GM12878 (cell line): ENCODE data around the gene CHCHD6. TPM values are rescaled to one million over a fixed set of nuclear protein-coding genes. Genes with fewer than 3 reads are reported as not detected.

Source experiments
- ATAC-seq: fragments of 200-7000 bp; cut with Tn5 transposase; 3 replicates; pipeline ENCODE4 v1.9.1; 2020; ENCODE audit warnings: mild to moderate bottlenecking, moderate library complexity
- BruUV-seq: library from RNA; stranded (reverse); fragments of 400-500 nt; replicated peaks from 2 replicates; lab custom pipeline; 2021; lab: Mats Ljungman, UMichigan
- CTCF ChIA-PET: fragments of 300-600 bp; sonication (Branson Sonifier 250); formaldehyde crosslinking; extraction: SDS; loops from one replicate; lab custom pipeline; 2021; ENCODE audit warnings: inconsistent platforms; lab: Yijun Ruan, JAX
- POLR2A ChIA-PET: fragments of 350-600 bp; formaldehyde crosslinking; extraction: SDS; loops from one replicate; lab custom pipeline; 2021; ENCODE audit warnings: inconsistent platforms; lab: Charles Lee
- RAD21 ChIA-PET: fragments of 300-600 bp; sonication (Branson Sonifier 250); formaldehyde crosslinking; loops from one replicate; lab custom pipeline; 2023; ENCODE audit warnings: antibody characterized with exemption; ENCODE audit not compliant: unreplicated experiment; lab: Charles Lee
- SMC1A ChIA-PET: fragments of 300-600 bp; sonication (Branson Sonifier 250); formaldehyde crosslinking; loops from one replicate; lab custom pipeline; 2023; ENCODE audit not compliant: unreplicated experiment, uncharacterized antibody; lab: Charles Lee
- DNase-seq: peaks from one replicate; pipeline ENCODE4 v3.0.0-alpha.2; 2011; ENCODE audit warnings: low read depth, low spot score
- FAIRE-seq: peaks from 3 replicates; lab custom pipeline; 2011; peaks lifted over from hg19 to GRCh38; lab: Jason Lieb, UNC
- H2AFZ ChIP-seq: 2 replicates; pipeline ENCODE4 v1.6.0; 2011; ENCODE audit warnings: low read depth, low read length, control low read depth; ENCODE audit not compliant: control insufficient read depth
- H3K27ac ChIP-seq: 2 replicates; pipeline ENCODE4 v1.5.1; 2011; ENCODE audit warnings: control low read depth; ENCODE audit not compliant: control insufficient read depth, insufficient read depth
- H3K27me3 ChIP-seq, 2 experiments: replicated peaks in 1 of 2; 2 replicates each; pipeline versions ENCODE4 v1.6.0 to v1.6.1; 2011; ENCODE audit warnings: low read length in 1 of 2; ENCODE audit not compliant: control insufficient read depth in 2 of 2, insufficient read depth in 2 of 2
- H3K36me3 ChIP-seq, 2 experiments: 2 replicates each; pipeline ENCODE4 v1.5.1; 2011; ENCODE audit warnings: low read length in 1 of 2; ENCODE audit not compliant: control insufficient read depth in 2 of 2, insufficient read depth in 2 of 2
- H3K4me1 ChIP-seq: 2 replicates; pipeline ENCODE4 v1.6.1; 2011; ENCODE audit warnings: mild to moderate bottlenecking, low read length, moderate library complexity, mixed read lengths; ENCODE audit not compliant: control insufficient read depth, insufficient read depth
- H3K4me2 ChIP-seq: 2 replicates; pipeline ENCODE4 v1.6.0; 2011; ENCODE audit warnings: control low read depth; ENCODE audit not compliant: control insufficient read depth, insufficient read depth
- H3K4me3 ChIP-seq: fragments of 200-600 bp; sonication (generic); 2 replicates; pipeline ENCODE4 v1.5.1; 2016
- H3K79me2 ChIP-seq: 2 replicates; pipeline ENCODE4 v1.6.0; 2011; ENCODE audit warnings: low read length; ENCODE audit not compliant: control insufficient read depth, insufficient read depth
- H3K9ac ChIP-seq: 2 replicates; pipeline ENCODE4 v1.8.0; 2011; ENCODE audit warnings: low read length, control low read depth, mixed read lengths; ENCODE audit not compliant: control insufficient read depth, insufficient read depth
- H3K9me3 ChIP-seq: replicated peaks from 3 replicates; pipeline ENCODE4 v1.5.1; 2011; ENCODE audit warnings: mild to moderate bottlenecking, low read length; ENCODE audit not compliant: control insufficient read depth, insufficient read depth
- H4K20me1 ChIP-seq: 2 replicates; pipeline ENCODE4 v1.6.0; 2011; ENCODE audit not compliant: control insufficient read depth, insufficient read depth
- ASH2L ChIP-seq: fragments of 300-600, 200-600 bp; sonication (generic); IDR thresholded peaks from 2 replicates; pipeline ENCODE4 v1.6.1; 2017; ENCODE audit warnings: low read depth, mild to moderate bottlenecking, borderline replicate concordance
- CBX3 ChIP-seq: fragments of 200-600 bp; sonication (generic); IDR thresholded peaks from 2 replicates; pipeline ENCODE4 v1.6.1; 2016; ENCODE audit warnings: low read depth, borderline replicate concordance
- EZH2 ChIP-seq: IDR thresholded peaks from 2 replicates; pipeline ENCODE4 v1.6.1; 2012; ENCODE audit warnings: low read depth, mild to moderate bottlenecking, control low read depth, inconsistent platforms, low read length, borderline replicate concordance; ENCODE audit not compliant: control insufficient read depth
- FOXK2 ChIP-seq: fragments of 450-650 bp; IDR thresholded peaks from 2 replicates; pipeline ENCODE4 v1.6.1; 2017; ENCODE audit warnings: mild to moderate bottlenecking, moderate library complexity
- HDAC6 ChIP-seq: fragments of 200-600 bp; sonication (generic); IDR thresholded peaks from one replicate; pipeline ENCODE4 v1.8.0; 2017; ENCODE audit warnings: antibody characterized with exemption; ENCODE audit not compliant: unreplicated experiment
- KAT2A ChIP-seq: conservative IDR thresholded peaks from 2 replicates; pipeline ENCODE4 v1.6.1; 2011; ENCODE audit warnings: low read depth, low read length; ENCODE audit not compliant: control insufficient read depth
- MTA2 ChIP-seq: fragments of 450-650 bp; IDR thresholded peaks from 2 replicates; pipeline ENCODE4 v1.6.1; 2016; ENCODE audit warnings: low read depth, mild to moderate bottlenecking, moderate library complexity
- MYC ChIP-seq: IDR thresholded peaks from 2 replicates; pipeline ENCODE4 v1.6.1; 2011; ENCODE audit warnings: mild to moderate bottlenecking, low read length, moderate library complexity, inconsistent platforms; ENCODE audit not compliant: insufficient read depth, insufficient replicate concordance, insufficient read length, severe bottlenecking
- NFYA ChIP-seq: IDR thresholded peaks from 2 replicates; pipeline ENCODE4 v1.6.1; 2011; ENCODE audit warnings: low read depth, mild to moderate bottlenecking, low read length, improper control_type of control experiment, borderline replicate concordance
- POU2F2 ChIP-seq: IDR thresholded peaks from 3 replicates; pipeline ENCODE4 v1.6.1; 2011; ENCODE audit warnings: low read depth, mild to moderate bottlenecking, low read length, borderline replicate concordance
- SP1 ChIP-seq: IDR thresholded peaks from one replicate; pipeline ENCODE4 v1.6.1; 2011; ENCODE audit warnings: low read depth, low read length
- TAF1 ChIP-seq: IDR thresholded peaks from 2 replicates; pipeline ENCODE4 v1.6.1; 2011; ENCODE audit warnings: mild to moderate bottlenecking, low read depth, low read length, borderline replicate concordance
- WRNIP1 ChIP-seq: IDR thresholded peaks from 2 replicates; pipeline ENCODE4 v1.6.1; 2011; ENCODE audit warnings: low read depth, low read length, improper control_type of control experiment, borderline replicate concordance
- WGBS: methylation state at CpG from one replicate; pipeline ENCODE4 v1.1.6; 2016; ENCODE audit warnings: low lambda C conversion rate; ENCODE audit not compliant: insufficient replicate concordance, insufficient coverage; ENCODE audit errors: missing lambda C conversion rate; 5-methylcytosine and 5-hydroxymethylcytosine counted together
- in situ Hi-C: fragments of 300-500 bp; cut with MboI; formaldehyde crosslinking; loops from 9 replicates; pipeline ENCODE4 v1.14.3; 2018; ENCODE audit warnings: mixed read lengths
- intact Hi-C: fragments of 100-400 bp; cut with micrococcal nuclease; formaldehyde crosslinking; loops from one replicate; pipeline ENCODE4 v1.14.2; 2022; ENCODE audit not compliant: unreplicated experiment
- polyA plus RNA-seq, 11 experiments: library from polyadenylated mRNA; depleted of rRNA in 4 of 11; unstranded in 6 of 11; stranded (reverse) in 5 of 11; fragments of >200 nt; fragmentation: Nextera tagmentation in 4 of 11; fragmentation: Illumina TruSeq in 1 of 11; extraction: Ambion mirVana in 4 of 11; extraction: Trizol in 1 of 11; gene quantifications; 1 replicate in 1 of 11; 2 replicates in 10 of 11; pipeline versions ENCODE4 v1.2.1 to v1.2.3, GENCODE V29; 2011 to 2016; ENCODE audit warnings: inconsistent platforms in 2 of 11, missing spikeins in 2 of 11, low read depth in 1 of 11
- total RNA-seq, 4 experiments: library from RNA; depleted of rRNA in 3 of 4; stranded (reverse); fragments of >200 nt in 3 of 4; fragmentation: Illumina TruSeq in 1 of 4; extraction: Trizol in 1 of 4; gene quantifications; 2 replicates each; pipeline versions ENCODE4 v1.2.1 to v1.2.3, GENCODE V29; 2013 to 2021
- TF ChIP-seq, protein P1 (sequence below): fragments of 150-350 bp; IDR thresholded peaks from 2 replicates; pipeline ENCODE4 v1.6.1; 2016; ENCODE audit warnings: low read depth, low read length
- TF ChIP-seq, protein P2 (sequence below): fragments of 450-650 bp; IDR thresholded peaks from 2 replicates; pipeline ENCODE4 v1.6.1; 2017; ENCODE audit warnings: mild to moderate bottlenecking
- TF ChIP-seq, protein P3 (sequence below): fragments of 150-350 bp; IDR thresholded peaks from 2 replicates; pipeline ENCODE4 v1.6.1; 2014; ENCODE audit warnings: mild to moderate bottlenecking, low read depth, low read length

Gene CHCHD6
- total and polyA plus RNA-seq, 10 of the 15 experiments (the other 5 are each of a cell fraction or from before 2014, with no cell fraction given): 2.7 to 16.7 (median 12.3) TPM

DNA sequence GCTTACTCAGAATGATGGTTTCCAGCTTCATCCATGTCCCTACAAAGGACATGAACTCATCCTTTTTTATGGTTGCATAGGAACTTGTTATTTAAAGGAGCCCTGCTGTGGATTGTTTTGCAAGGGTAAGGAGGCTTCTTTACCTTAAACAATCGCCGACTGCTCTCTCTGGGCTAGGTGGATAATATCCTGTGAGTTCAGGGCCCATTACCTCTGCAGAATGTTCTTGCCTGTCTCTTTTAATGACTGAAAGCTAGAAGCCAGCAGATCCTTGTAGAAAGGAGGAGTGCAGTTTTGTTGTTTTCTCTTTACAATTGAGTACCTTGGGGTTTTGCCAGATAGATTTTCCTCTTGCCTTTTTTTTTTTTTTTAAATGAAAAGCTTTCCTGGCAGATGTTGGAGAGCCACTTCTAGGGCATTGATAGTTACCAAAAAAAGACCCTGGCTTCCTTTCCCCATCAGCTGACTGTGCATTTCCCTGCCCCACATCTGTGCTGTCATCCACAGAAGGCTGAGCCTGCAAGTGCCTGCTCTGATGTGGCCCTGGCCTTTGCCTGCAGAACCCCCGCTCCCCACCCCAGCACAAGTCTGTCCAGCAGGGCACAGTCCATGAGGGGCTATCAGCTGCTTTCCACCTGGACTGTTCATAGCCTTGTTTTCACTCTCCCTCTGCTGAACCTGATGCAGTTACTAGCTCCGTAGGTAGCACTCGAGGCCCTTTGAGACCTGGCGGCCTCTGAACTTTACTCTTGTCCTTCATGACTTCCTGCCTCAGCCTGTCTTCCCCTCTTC is 113.1 kb downstream of the CHCHD6 start:
- ChIA-PET SMC1A (interaction anchor here (1.1 kb wide), 1 partner anchor 27 kb away, joined by 4 read pairs; no protein-coding TSS in a partner anchor), CTCF (interaction anchor here (0.6 kb wide), 1 partner anchor 662 kb away, joined by 3 read pairs; no protein-coding TSS in a partner anchor), POLR2A (no interaction called here)
- Histone ChIP-seq H3K36me3 (no peaks in the 10 kb centered on the region), H3K4me3 (no peak overlapping the region), H3K27me3 (no peaks in the 10 kb centered on the region)
- TF ChIP-seq CBX3: no peak
- no peak for TF ChIP-seq SP1
- TF ChIP-seq POU2F2: no peak
- no peak for TF ChIP-seq ASH2L
- no peak for TF ChIP-seq MTA2
- no peak for TF ChIP-seq HDAC6
- no peak for TF ChIP-seq WRNIP1
- TF ChIP-seq, protein P1, sequence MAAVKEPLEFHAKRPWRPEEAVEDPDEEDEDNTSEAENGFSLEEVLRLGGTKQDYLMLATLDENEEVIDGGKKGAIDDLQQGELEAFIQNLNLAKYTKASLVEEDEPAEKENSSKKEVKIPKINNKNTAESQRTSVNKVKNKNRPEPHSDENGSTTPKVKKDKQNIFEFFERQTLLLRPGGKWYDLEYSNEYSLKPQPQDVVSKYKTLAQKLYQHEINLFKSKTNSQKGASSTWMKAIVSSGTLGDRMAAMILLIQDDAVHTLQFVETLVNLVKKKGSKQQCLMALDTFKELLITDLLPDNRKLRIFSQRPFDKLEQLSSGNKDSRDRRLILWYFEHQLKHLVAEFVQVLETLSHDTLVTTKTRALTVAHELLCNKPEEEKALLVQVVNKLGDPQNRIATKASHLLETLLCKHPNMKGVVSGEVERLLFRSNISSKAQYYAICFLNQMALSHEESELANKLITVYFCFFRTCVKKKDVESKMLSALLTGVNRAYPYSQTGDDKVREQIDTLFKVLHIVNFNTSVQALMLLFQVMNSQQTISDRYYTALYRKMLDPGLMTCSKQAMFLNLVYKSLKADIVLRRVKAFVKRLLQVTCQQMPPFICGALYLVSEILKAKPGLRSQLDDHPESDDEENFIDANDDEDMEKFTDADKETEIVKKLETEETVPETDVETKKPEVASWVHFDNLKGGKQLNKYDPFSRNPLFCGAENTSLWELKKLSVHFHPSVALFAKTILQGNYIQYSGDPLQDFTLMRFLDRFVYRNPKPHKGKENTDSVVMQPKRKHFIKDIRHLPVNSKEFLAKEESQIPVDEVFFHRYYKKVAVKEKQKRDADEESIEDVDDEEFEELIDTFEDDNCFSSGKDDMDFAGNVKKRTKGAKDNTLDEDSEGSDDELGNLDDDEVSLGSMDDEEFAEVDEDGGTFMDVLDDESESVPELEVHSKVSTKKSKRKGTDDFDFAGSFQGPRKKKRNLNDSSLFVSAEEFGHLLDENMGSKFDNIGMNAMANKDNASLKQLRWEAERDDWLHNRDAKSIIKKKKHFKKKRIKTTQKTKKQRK: no peak
- TF ChIP-seq KAT2A: no peak
- TF ChIP-seq MYC: no peak
- no peak for TF ChIP-seq EZH2
- no peak for TF ChIP-seq TAF1
- no peak for TF ChIP-seq NFYA
- TF ChIP-seq, protein P2, sequence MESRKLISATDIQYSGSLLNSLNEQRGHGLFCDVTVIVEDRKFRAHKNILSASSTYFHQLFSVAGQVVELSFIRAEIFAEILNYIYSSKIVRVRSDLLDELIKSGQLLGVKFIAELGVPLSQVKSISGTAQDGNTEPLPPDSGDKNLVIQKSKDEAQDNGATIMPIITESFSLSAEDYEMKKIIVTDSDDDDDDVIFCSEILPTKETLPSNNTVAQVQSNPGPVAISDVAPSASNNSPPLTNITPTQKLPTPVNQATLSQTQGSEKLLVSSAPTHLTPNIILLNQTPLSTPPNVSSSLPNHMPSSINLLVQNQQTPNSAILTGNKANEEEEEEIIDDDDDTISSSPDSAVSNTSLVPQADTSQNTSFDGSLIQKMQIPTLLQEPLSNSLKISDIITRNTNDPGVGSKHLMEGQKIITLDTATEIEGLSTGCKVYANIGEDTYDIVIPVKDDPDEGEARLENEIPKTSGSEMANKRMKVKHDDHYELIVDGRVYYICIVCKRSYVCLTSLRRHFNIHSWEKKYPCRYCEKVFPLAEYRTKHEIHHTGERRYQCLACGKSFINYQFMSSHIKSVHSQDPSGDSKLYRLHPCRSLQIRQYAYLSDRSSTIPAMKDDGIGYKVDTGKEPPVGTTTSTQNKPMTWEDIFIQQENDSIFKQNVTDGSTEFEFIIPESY: no peak
- TF ChIP-seq FOXK2: no peak
- TF ChIP-seq, protein P3, sequence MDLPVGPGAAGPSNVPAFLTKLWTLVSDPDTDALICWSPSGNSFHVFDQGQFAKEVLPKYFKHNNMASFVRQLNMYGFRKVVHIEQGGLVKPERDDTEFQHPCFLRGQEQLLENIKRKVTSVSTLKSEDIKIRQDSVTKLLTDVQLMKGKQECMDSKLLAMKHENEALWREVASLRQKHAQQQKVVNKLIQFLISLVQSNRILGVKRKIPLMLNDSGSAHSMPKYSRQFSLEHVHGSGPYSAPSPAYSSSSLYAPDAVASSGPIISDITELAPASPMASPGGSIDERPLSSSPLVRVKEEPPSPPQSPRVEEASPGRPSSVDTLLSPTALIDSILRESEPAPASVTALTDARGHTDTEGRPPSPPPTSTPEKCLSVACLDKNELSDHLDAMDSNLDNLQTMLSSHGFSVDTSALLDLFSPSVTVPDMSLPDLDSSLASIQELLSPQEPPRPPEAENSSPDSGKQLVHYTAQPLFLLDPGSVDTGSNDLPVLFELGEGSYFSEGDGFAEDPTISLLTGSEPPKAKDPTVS: no peak
- TF ChIP-seq, all 136 proteins: peak for 0
- BruUV-seq: no TSS peak
- Histone ChIP-seq H3K9ac (no peak overlapping the region), H4K20me1 (no peaks in the 10 kb centered on the region), H2AFZ (no peak overlapping the region), H3K4me2 (no peak overlapping the region), H3K9me3 (no peaks in the 10 kb centered on the region), H3K27ac (no peak overlapping the region), H3K4me1 (no peaks in the 10 kb centered on the region), H3K79me2 (no peaks in the 10 kb centered on the region)
- ATAC-seq (no peak), FAIRE-seq (no peak), DNase-seq (no peak)
- in situ Hi-C loops (no loop called here), intact Hi-C loops (no loop called here)
- RAD21 ChIA-PET: no interaction called here
- 65% methylated on average over 6 of the region's 6 CpGs for WGBS
